OCI-LY1 (cell line): Measurements from ENCODE around the gene PRDM13.

Source experiments
- EZH2 ChIP-seq: fragments of 200-600 bp; sonication (generic), shearing (Covaris generic); IDR thresholded peaks from 2 replicates; pipeline ENCODE4 v1.8.0; 2017; ENCODE audit warnings: borderline replicate concordance, mixed run types, mild to moderate bottlenecking, antibody characterized with exemption, low read length, moderate library complexity, mixed read lengths
- TF ChIP-seq, protein P1 (sequence below): fragments of 200-600 bp; sonication (generic), shearing (Covaris generic); IDR thresholded peaks from 2 replicates; pipeline ENCODE4 v1.5.1; 2017; ENCODE audit warnings: mild to moderate bottlenecking, antibody characterized with exemption, low read length, moderate library complexity, mixed read lengths

GRCh38 chr6:99613409-99613704 is 6.7 kb downstream of the PRDM13 start:
- no peak for TF ChIP-seq EZH2
- TF ChIP-seq, protein P1, sequence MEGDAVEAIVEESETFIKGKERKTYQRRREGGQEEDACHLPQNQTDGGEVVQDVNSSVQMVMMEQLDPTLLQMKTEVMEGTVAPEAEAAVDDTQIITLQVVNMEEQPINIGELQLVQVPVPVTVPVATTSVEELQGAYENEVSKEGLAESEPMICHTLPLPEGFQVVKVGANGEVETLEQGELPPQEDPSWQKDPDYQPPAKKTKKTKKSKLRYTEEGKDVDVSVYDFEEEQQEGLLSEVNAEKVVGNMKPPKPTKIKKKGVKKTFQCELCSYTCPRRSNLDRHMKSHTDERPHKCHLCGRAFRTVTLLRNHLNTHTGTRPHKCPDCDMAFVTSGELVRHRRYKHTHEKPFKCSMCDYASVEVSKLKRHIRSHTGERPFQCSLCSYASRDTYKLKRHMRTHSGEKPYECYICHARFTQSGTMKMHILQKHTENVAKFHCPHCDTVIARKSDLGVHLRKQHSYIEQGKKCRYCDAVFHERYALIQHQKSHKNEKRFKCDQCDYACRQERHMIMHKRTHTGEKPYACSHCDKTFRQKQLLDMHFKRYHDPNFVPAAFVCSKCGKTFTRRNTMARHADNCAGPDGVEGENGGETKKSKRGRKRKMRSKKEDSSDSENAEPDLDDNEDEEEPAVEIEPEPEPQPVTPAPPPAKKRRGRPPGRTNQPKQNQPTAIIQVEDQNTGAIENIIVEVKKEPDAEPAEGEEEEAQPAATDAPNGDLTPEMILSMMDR: no peak
